ENCODE results near the gene PDE4B. TPM values are rescaled to one million over a fixed set of nuclear protein-coding genes. Genes with fewer than 3 reads are reported as not detected.

Gene PDE4B
- total RNA-seq, 1 donor from 2014 or later: 9.5 TPM

- DNase-seq (ENCODE audit: low spot score): no peak
These were observed 89.4 kb downstream of the PDE4B start for GRCh38 chr1:65882076-65882475.

GRCh38 chr1:65889441-65889840 is 96.7 kb downstream of the PDE4B start:
- DNase-seq (ENCODE audit: low spot score): no peak

GRCh38 chr1:65890201-65890843 is 97.6 kb downstream of the PDE4B start:
- DNase-seq (ENCODE audit: low spot score): no peak

- DNase-seq (ENCODE audit: low spot score): no peak
These were observed 102.3 kb downstream of the PDE4B start for GRCh38 chr1:65894738-65895605.

GRCh38 chr1:65896721-65897120 is 104.0 kb downstream of the PDE4B start:
- DNase-seq (ENCODE audit: low spot score): no peak

- no peak for DNase-seq (ENCODE audit: low spot score)
These were observed 104.8 kb downstream of the PDE4B start for GRCh38 chr1:65897485-65897884.

GRCh38 chr1:65904681-65905083 is 112.0 kb downstream of the PDE4B start:
- DNase-seq (ENCODE audit: low spot score): no peak

- no peak for DNase-seq (ENCODE audit: low spot score)
These were observed 117.7 kb downstream of the PDE4B start for GRCh38 chr1:65910432-65910831.

GRCh38 chr1:65911679-65912078 is 119.0 kb downstream of the PDE4B start:
- no peak for DNase-seq (ENCODE audit: low spot score)

GRCh38 chr1:65918564-65918963 is 125.9 kb downstream of the PDE4B start:
- no peak for DNase-seq (ENCODE audit: low spot score)

- DNase-seq (ENCODE audit: low spot score): no peak
These were observed 128.8 kb downstream of the PDE4B start for GRCh38 chr1:65921446-65921845.

- no peak for DNase-seq (ENCODE audit: low spot score)
These were observed 131.8 kb downstream of the PDE4B start for GRCh38 chr1:65924471-65924870.

GRCh38 chr1:65938506-65938905 is 145.8 kb downstream of the PDE4B start:
- DNase-seq (ENCODE audit: low spot score): no peak

GRCh38 chr1:65939191-65939590 is 146.5 kb downstream of the PDE4B start:
- DNase-seq (ENCODE audit: low spot score): no peak

GRCh38 chr1:65939636-65940035 is 146.9 kb downstream of the PDE4B start:
- no peak for DNase-seq (ENCODE audit: low spot score)

GRCh38 chr1:65940126-65940525 is 147.4 kb downstream of the PDE4B start:
- no peak for DNase-seq (ENCODE audit: low spot score)

GRCh38 chr1:65942476-65942875 is 149.8 kb downstream of the PDE4B start:
- no peak for DNase-seq (ENCODE audit: low spot score)

GRCh38 chr1:65946376-65946775 is 153.7 kb downstream of the PDE4B start:
- no peak for DNase-seq (ENCODE audit: low spot score)

GRCh38 chr1:65946960-65947359 is 154.3 kb downstream of the PDE4B start:
- DNase-seq (ENCODE audit: low spot score): no peak

- DNase-seq (ENCODE audit: low spot score): no peak
These were observed 156.0 kb downstream of the PDE4B start for GRCh38 chr1:65948609-65949229.

GRCh38 chr1:65949230-65949626 is 156.5 kb downstream of the PDE4B start:
- no peak for DNase-seq (ENCODE audit: low spot score)

GRCh38 chr1:65949933-65950332 is 157.2 kb downstream of the PDE4B start:
- DNase-seq (ENCODE audit: low spot score): no peak

- DNase-seq (ENCODE audit: low spot score): no peak
These were observed 160.0 kb downstream of the PDE4B start for GRCh38 chr1:65952696-65953095.

Measured in ureter (tissue), 1 donor.